Choroid plexus epithelial cell (primary cell): ENCODE data around the gene TSPAN32.
A peak's percentile ranks its signal among the peaks of the same experiment; 100 is the strongest.

ENCODE experiments used
- DNase-seq: peaks from one replicate; pipeline ENCODE4 v3.0.0-alpha.2; 2010; ENCODE audit warnings: low read depth
- H3K4me3 ChIP-seq: 2 replicates; pipeline ENCODE4 v1.5.1; 2011; ENCODE audit warnings: low read depth, mild to moderate bottlenecking, control low read depth, low read length, moderate library complexity
- TF ChIP-seq, protein P1 (sequence below): conservative IDR thresholded peaks from 2 replicates; pipeline ENCODE4 v1.5.1; 2011; ENCODE audit warnings: low read depth, mild to moderate bottlenecking, control low read depth, inconsistent platforms, low read length, moderate library complexity

The TSPAN32 gene

DNA sequence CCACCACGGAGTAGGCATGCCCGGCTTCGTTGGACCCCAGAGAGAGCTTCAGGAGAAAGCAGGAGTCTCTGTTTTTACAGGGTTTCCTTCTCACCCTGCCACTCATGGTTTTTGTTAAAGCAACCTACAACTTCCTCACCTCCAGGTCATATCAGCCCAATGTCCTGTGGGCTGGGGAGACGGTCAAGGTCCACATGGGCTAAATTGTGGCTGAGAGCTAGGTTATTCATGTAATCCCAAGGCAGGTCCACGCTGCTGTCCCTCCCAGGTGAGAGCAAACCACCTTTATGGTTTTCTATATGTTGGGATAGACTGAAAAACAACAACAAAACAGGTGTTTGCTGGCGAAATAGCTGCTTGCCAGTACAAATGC, 19.5 kb downstream of the TSPAN32 start:
- DNase-seq, result no peak

DNA sequence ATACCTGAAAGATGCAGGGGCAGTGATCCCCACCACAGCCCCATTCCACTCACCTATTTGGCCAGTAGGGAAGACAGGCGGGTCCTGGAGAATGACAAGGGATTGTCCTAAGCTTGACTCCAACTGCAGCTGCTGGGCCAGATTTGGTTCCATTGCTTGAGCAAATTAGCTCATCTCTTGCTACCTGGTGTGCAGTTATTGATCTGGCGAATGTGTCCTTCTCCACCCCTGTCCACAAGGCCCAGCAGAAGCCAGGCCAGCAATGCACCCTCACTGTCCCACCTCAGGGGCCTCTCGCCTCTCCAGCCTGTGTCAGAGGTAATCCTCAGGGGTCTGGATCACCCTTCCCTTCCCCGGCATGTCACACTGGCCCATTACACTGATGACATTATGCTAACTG, 23.3 kb downstream of the TSPAN32 start:
- no peak for DNase-seq
- TF ChIP-seq, protein P1, sequence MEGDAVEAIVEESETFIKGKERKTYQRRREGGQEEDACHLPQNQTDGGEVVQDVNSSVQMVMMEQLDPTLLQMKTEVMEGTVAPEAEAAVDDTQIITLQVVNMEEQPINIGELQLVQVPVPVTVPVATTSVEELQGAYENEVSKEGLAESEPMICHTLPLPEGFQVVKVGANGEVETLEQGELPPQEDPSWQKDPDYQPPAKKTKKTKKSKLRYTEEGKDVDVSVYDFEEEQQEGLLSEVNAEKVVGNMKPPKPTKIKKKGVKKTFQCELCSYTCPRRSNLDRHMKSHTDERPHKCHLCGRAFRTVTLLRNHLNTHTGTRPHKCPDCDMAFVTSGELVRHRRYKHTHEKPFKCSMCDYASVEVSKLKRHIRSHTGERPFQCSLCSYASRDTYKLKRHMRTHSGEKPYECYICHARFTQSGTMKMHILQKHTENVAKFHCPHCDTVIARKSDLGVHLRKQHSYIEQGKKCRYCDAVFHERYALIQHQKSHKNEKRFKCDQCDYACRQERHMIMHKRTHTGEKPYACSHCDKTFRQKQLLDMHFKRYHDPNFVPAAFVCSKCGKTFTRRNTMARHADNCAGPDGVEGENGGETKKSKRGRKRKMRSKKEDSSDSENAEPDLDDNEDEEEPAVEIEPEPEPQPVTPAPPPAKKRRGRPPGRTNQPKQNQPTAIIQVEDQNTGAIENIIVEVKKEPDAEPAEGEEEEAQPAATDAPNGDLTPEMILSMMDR, result no peak

More for the DNA sequence above, 19.5 kb downstream of the TSPAN32 start:
- TF ChIP-seq, protein P1, result no peak
- H3K4me3 ChIP-seq, result no peak overlapping the region

DNA sequence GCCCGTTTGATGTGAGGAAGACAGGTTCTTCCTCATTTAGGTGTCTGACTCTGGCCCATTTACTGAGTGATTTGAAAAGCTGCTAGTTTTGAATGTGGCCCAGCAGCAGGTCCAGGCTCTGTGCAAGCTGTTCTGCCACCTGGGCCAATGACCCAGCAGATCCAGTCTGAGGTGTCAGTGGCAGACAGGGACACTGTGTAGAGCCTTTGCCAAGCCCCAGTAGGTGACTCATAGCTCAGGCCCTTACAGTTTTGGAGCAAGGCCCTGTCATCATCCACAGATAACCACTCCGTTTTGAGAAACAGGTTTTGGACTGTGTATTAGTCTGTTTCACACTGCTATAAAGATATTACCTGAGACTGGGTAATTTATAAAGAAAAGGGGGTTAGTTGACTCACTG, 23.9 kb downstream of the TSPAN32 start:
- TF ChIP-seq, protein P1, result no peak
- DNase-seq, result peak; percentile 13

More for the DNA sequence above, 23.3 kb downstream of the TSPAN32 start:
- no peak overlapping the region for H3K4me3 ChIP-seq

DNA sequence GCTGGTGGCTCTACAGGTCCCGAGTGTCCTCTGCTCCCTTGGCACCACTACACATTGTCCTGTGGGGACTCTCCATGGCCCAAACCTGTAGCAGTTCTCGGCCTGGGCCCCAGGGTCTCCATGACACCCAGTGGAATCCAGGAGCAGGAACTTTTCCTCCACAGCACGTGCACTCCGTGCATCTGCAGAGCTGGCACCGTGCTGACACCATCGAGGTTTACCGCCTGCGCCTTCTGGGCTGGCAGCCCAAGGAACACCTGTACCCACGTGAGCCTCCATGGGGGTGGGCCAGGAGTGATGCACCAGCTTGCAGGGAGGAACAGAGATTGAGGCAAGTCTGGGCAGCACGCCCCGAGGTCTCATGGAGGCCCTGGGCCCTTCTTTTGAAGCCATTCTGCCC, 25.2 kb downstream of the TSPAN32 start:
- H3K4me3 ChIP-seq, result no peak overlapping the region
- no peak for DNase-seq
- TF ChIP-seq, protein P1, result no peak

More for the DNA sequence above, 23.9 kb downstream of the TSPAN32 start:
- no peak overlapping the region for H3K4me3 ChIP-seq

DNA sequence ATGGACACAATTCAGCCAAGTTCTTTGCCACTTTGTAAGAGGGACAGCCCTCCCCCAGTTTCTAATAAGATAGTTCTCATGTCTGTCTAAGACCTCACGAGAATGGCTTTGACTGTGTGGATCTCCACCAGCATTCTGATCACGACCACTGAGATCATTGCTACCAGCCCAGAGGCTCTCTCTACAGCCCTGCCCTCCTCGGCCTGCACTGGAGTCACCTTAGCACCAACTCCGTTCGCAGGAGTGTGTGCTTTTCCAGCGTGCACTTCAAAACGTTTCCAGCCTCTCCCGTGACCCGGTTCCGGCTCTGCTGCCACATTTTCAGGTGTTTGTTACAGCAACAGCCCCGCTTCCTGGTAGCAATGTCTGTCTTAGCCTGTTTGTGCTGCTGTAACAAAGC, 26.2 kb downstream of the TSPAN32 start:
- DNase-seq, result no peak
- TF ChIP-seq, protein P1, result no peak
- no peak overlapping the region for H3K4me3 ChIP-seq

DNA sequence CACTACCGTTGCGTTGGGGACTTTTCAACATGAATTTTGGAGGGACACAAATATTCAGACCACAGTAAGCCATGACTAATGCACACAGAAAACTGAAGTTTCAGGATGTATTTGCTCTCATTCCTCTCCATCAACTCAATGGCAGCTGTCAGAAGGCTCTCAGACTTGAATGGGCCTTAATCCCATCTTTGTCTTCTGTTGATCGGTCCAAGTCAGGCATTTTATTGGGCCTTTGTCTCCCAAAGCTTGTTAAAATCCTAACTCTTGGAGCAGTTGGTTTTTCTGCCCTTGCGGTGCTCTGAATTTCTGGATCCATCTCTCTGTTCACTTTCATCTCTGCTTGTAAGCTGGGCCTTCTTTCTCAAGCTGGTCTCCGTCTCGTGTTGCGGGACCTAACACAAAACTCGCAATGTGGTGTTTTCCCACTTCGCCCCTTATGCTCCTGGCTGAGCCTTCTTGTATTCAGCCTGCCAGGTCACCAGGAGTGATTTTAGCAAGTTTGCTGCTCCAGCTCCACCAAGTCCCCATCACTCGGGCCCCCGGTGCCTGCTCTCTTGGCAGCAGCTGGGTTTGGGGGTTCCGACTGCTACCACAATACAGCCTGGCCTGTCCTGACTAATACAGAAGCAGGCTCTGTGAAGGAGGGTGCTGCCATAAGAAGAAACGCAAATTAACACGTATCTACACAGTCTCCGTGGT, 27.0 kb downstream of the TSPAN32 start:
- TF ChIP-seq, protein P1, result no peak
- no peak overlapping the region for H3K4me3 ChIP-seq
- no peak for DNase-seq

DNA sequence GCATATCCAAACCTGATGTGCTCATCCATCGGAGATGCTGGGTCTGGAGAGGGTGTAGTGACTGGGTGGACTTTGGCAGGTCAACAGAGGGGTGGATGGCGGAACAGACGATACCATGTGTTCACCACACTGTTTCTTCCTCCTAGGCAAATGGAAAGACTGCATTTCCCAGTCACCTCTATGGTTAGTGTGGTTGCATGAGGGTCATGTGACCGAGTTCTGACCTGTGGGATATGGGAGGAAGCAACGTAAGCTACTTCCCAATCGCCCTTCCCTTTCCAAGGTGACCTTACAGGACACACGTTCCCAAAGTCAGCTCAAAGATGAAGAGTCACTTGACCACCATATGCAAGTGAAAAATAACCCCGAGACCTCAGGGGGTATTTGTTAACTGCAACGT, 27.7 kb downstream of the TSPAN32 start:
- no peak overlapping the region for H3K4me3 ChIP-seq
- TF ChIP-seq, protein P1, result no peak
- no peak for DNase-seq
